Lung (tissue), 12 donors: Measurements from ENCODE around the gene TSPAN13. TPM values are rescaled to one million over a fixed set of nuclear protein-coding genes. Genes with fewer than 3 reads are reported as not detected.

Experiments used
- ATAC-seq: fragments of 200-7000 bp; cut with Tn5 transposase; one replicate; pipeline ENCODE4 v1.9.1; 2020; ENCODE audit warnings: moderate number of reproducible peaks; ENCODE audit not compliant: insufficient read depth, low FRiP score
- DNase-seq, 3 donors: peaks; one replicate each; pipeline ENCODE4 v3.0.0-alpha.2; 2013 to 2017
- H3K27ac ChIP-seq, 2 donors: one replicate each; pipeline ENCODE4 v1.5.1; 2013; ENCODE audit warnings: mild to moderate bottlenecking in 2 of 2, moderate library complexity in 2 of 2, control low read depth in 1 of 2, inconsistent platforms in 1 of 2, low read depth in 1 of 2, low read length in 1 of 2
- H3K27me3 ChIP-seq, 3 donors: one replicate each; pipeline ENCODE4 v1.5.1; 2013; ENCODE audit warnings: low read length in 2 of 3; ENCODE audit not compliant: control insufficient read depth in 3 of 3, insufficient read depth in 3 of 3
- H3K36me3 ChIP-seq, 4 donors: one replicate each; pipeline ENCODE4 v1.5.1; 2013; ENCODE audit warnings: low read length in 4 of 4, mild to moderate bottlenecking in 1 of 4, moderate library complexity in 1 of 4; ENCODE audit not compliant: control insufficient read depth in 4 of 4, insufficient read depth in 4 of 4
- H3K4me1 ChIP-seq, 5 donors: one replicate each; pipeline ENCODE4 v1.5.1; 2013; ENCODE audit warnings: low read length in 5 of 5, mild to moderate bottlenecking in 2 of 5, moderate library complexity in 1 of 5; ENCODE audit not compliant: control insufficient read depth in 5 of 5, insufficient read depth in 5 of 5
- H3K4me3 ChIP-seq: one replicate; pipeline ENCODE4 v1.5.1; 2013; ENCODE audit warnings: mild to moderate bottlenecking, control low read depth, moderate library complexity
- H3K9ac ChIP-seq, 2 donors: one replicate each; pipeline ENCODE4 v1.5.1; 2013; ENCODE audit warnings: low read length in 2 of 2, control low read depth in 1 of 2; ENCODE audit not compliant: insufficient read depth in 1 of 2
- H3K9me3 ChIP-seq, 4 donors: one replicate each; pipeline ENCODE4 v1.5.1; 2013; ENCODE audit warnings: low read length in 3 of 4, mild to moderate bottlenecking in 1 of 4, moderate library complexity in 1 of 4; ENCODE audit not compliant: control insufficient read depth in 4 of 4, insufficient read depth in 3 of 4
- CTCF ChIP-seq: IDR thresholded peaks from 2 replicates; pipeline ENCODE4 v1.5.1; 2012; ENCODE audit warnings: mild to moderate bottlenecking; ENCODE audit errors: control extremely low read depth, extremely low read depth
- WGBS, 2 donors: extraction: QIAGEN DNeasy Blood & Tissue Kit; methylation state at CpG; one replicate each; pipeline ENCODE4 v1.1.7; 2013; 5-methylcytosine and 5-hydroxymethylcytosine counted together
- polyA plus RNA-seq, 2 donors: library from polyadenylated mRNA; stranded (reverse); fragments of 200-250 nt; gene quantifications; one replicate each; pipeline ENCODE4 v1.2.1, GENCODE V29; 2013
- total RNA-seq, 2 donors: library from RNA; depleted of rRNA in 1 of 2; stranded (reverse); fragments of >200 nt in 1 of 2; gene quantifications; one replicate each; pipeline ENCODE4 v1.2.1, GENCODE V29; 2014 to 2021
- donor health status: control.
- donor health status: control.
- donor health status: Bipolar disorder and iron deficiency.
- donor health status: healthy.
- donor health status: DM: yes; HTN: yes; CAD: no.

TSPAN13 gene
- total and polyA plus RNA-seq, 4 donors: 81.1 to 143 (median 125) TPM

GRCh38 chr7:16812542-16813231, 59.1 kb downstream of the TSPAN13 start:
- no peak for ATAC-seq

GRCh38 chr7:16813232-16813616, 59.7 kb downstream of the TSPAN13 start:
- no peaks in the 10 kb centered on the region for H3K36me3 ChIP-seq
- no peak for ATAC-seq
- H3K9me3 ChIP-seq: peaks cover 0 to 1% (median 0%) of the 10 kb centered on the region in 4 donors
- TF ChIP-seq CTCF: no peak
- H3K27ac ChIP-seq: no peak overlapping the region
- 47 to 51% methylated on average over 3 of the region's 3 CpGs for WGBS, 2 donors
- no peaks in the 10 kb centered on the region for H3K27me3 ChIP-seq
- no peak overlapping the region for H3K9ac ChIP-seq
- DNase-seq: no peak
- H3K4me1 ChIP-seq: peaks cover 0 to 1% (median 0%) of the 10 kb centered on the region in 5 donors
- no peak overlapping the region for H3K4me3 ChIP-seq

More at GRCh38 chr7:16812542-16813231, 59.1 kb downstream of the TSPAN13 start:
- Histone ChIP-seq H3K9me3 (peaks cover 0 to 1% (median 0%) of the 10 kb centered on the region in 4 donors), H3K36me3 (no peaks in the 10 kb centered on the region), H3K4me1 (no peaks in the 10 kb centered on the region), H3K27me3 (no peaks in the 10 kb centered on the region), H3K4me3 (no peak overlapping the region), H3K27ac (no peak overlapping the region), H3K9ac (no peak overlapping the region)
- no peak for DNase-seq
- TF ChIP-seq CTCF: no peak
- 77 to 78% methylated on average over 4 of the region's 4 CpGs for WGBS, 2 donors

DNA sequence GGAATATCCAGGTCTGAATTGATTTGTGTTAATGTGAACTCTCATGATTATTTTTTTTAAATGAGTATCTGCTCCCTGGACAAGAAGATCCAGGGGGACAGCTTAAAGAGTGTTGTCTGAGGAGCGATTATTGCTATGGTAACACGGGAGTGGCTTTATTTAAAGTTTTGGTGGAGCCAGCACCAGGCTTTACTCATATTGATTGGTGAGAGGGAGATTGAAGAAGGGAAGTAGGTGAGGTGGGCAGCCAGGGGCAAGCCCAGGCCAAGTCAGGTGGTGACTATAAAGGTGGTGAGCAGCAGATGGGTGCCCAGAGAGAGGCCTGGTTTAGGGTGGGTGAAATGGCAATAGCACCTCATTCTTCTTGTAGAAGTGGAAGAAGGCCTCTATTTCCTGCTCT, 61.4 kb downstream of the TSPAN13 start:
- H3K9me3 ChIP-seq: peaks cover 0 to 1% (median 0%) of the 10 kb centered on the region in 4 donors
- no peaks in the 10 kb centered on the region for H3K36me3 ChIP-seq
- no peak for DNase-seq
- WGBS, 2 donors: 90 to 96% methylated on average over 2 of the region's 2 CpGs
- H3K4me3 ChIP-seq: no peak overlapping the region
- H3K4me1 ChIP-seq: peaks cover 0 to 1% (median 0%) of the 10 kb centered on the region in 5 donors
- TF ChIP-seq CTCF: no peak
- no peak for ATAC-seq
- no peak overlapping the region for H3K27ac ChIP-seq
- H3K27me3 ChIP-seq: no peaks in the 10 kb centered on the region
- no peak overlapping the region for H3K9ac ChIP-seq
